GM12878 (cell line): ENCODE measurements around the gene PPP1R13B. TPM values are rescaled to one million over a fixed set of nuclear protein-coding genes. Genes with fewer than 3 reads are reported as not detected.

Experiments used
- ATAC-seq: fragments of 200-7000 bp; cut with Tn5 transposase; 3 replicates; pipeline ENCODE4 v1.9.1; 2020; ENCODE audit warnings: mild to moderate bottlenecking, moderate library complexity
- BruUV-seq: library from RNA; stranded (reverse); fragments of 400-500 nt; replicated peaks from 2 replicates; lab custom pipeline; 2021; lab: Mats Ljungman, UMichigan
- CTCF ChIA-PET: fragments of 300-600 bp; sonication (Branson Sonifier 250); formaldehyde crosslinking; extraction: SDS; loops from one replicate; lab custom pipeline; 2021; ENCODE audit warnings: inconsistent platforms; lab: Yijun Ruan, JAX
- POLR2A ChIA-PET: fragments of 350-600 bp; formaldehyde crosslinking; extraction: SDS; loops from one replicate; lab custom pipeline; 2021; ENCODE audit warnings: inconsistent platforms; lab: Charles Lee
- RAD21 ChIA-PET: fragments of 300-600 bp; sonication (Branson Sonifier 250); formaldehyde crosslinking; loops from one replicate; lab custom pipeline; 2023; ENCODE audit warnings: antibody characterized with exemption; ENCODE audit not compliant: unreplicated experiment; lab: Charles Lee
- SMC1A ChIA-PET: fragments of 300-600 bp; sonication (Branson Sonifier 250); formaldehyde crosslinking; loops from one replicate; lab custom pipeline; 2023; ENCODE audit not compliant: unreplicated experiment, uncharacterized antibody; lab: Charles Lee
- DNase-seq: peaks from one replicate; pipeline ENCODE4 v3.0.0-alpha.2; 2011; ENCODE audit warnings: low read depth, low spot score
- FAIRE-seq: peaks from 3 replicates; lab custom pipeline; 2011; peaks lifted over from hg19 to GRCh38; lab: Jason Lieb, UNC
- H2AFZ ChIP-seq: 2 replicates; pipeline ENCODE4 v1.6.0; 2011; ENCODE audit warnings: low read depth, low read length, control low read depth; ENCODE audit not compliant: control insufficient read depth
- H3K27ac ChIP-seq: 2 replicates; pipeline ENCODE4 v1.5.1; 2011; ENCODE audit warnings: control low read depth; ENCODE audit not compliant: control insufficient read depth, insufficient read depth
- H3K27me3 ChIP-seq, 2 experiments: replicated peaks in 1 of 2; 2 replicates each; pipeline versions ENCODE4 v1.6.0 to v1.6.1; 2011; ENCODE audit warnings: low read length in 1 of 2; ENCODE audit not compliant: control insufficient read depth in 2 of 2, insufficient read depth in 2 of 2
- H3K36me3 ChIP-seq, 2 experiments: 2 replicates each; pipeline ENCODE4 v1.5.1; 2011; ENCODE audit warnings: low read length in 1 of 2; ENCODE audit not compliant: control insufficient read depth in 2 of 2, insufficient read depth in 2 of 2
- H3K4me1 ChIP-seq: 2 replicates; pipeline ENCODE4 v1.6.1; 2011; ENCODE audit warnings: mild to moderate bottlenecking, low read length, moderate library complexity, mixed read lengths; ENCODE audit not compliant: control insufficient read depth, insufficient read depth
- H3K4me2 ChIP-seq: 2 replicates; pipeline ENCODE4 v1.6.0; 2011; ENCODE audit warnings: control low read depth; ENCODE audit not compliant: control insufficient read depth, insufficient read depth
- H3K4me3 ChIP-seq: fragments of 200-600 bp; sonication (generic); 2 replicates; pipeline ENCODE4 v1.5.1; 2016
- H3K79me2 ChIP-seq: 2 replicates; pipeline ENCODE4 v1.6.0; 2011; ENCODE audit warnings: low read length; ENCODE audit not compliant: control insufficient read depth, insufficient read depth
- H3K9ac ChIP-seq: 2 replicates; pipeline ENCODE4 v1.8.0; 2011; ENCODE audit warnings: low read length, control low read depth, mixed read lengths; ENCODE audit not compliant: control insufficient read depth, insufficient read depth
- H3K9me3 ChIP-seq: replicated peaks from 3 replicates; pipeline ENCODE4 v1.5.1; 2011; ENCODE audit warnings: mild to moderate bottlenecking, low read length; ENCODE audit not compliant: control insufficient read depth, insufficient read depth
- H4K20me1 ChIP-seq: 2 replicates; pipeline ENCODE4 v1.6.0; 2011; ENCODE audit not compliant: control insufficient read depth, insufficient read depth
- BHLHE40 ChIP-seq, 2 experiments: fragments of 450-650 bp in 1 of 2; IDR thresholded peaks; 2 replicates each; pipeline ENCODE4 v1.6.1; 2011 to 2017; ENCODE audit warnings: low read depth in 2 of 2, borderline replicate concordance in 1 of 2, improper control_type of control experiment in 1 of 2, low read length in 1 of 2, mild to moderate bottlenecking in 1 of 2
- E2F4 ChIP-seq: IDR thresholded peaks from 2 replicates; pipeline ENCODE4 v1.6.1; 2012; ENCODE audit warnings: low read depth, low read length, improper control_type of control experiment
- E4F1 ChIP-seq: fragments of 450-650 bp; IDR thresholded peaks from 2 replicates; pipeline ENCODE4 v1.6.1; 2018; ENCODE audit warnings: borderline replicate concordance, mild to moderate bottlenecking; ENCODE audit not compliant: partially characterized antibody
- MEF2A ChIP-seq: IDR thresholded peaks from 2 replicates; pipeline ENCODE4 v1.6.1; 2011; ENCODE audit warnings: low read depth, mild to moderate bottlenecking, low read length, moderate library complexity; ENCODE audit not compliant: insufficient read depth
- POLR2A ChIP-seq: IDR thresholded peaks from 2 replicates; pipeline ENCODE4 v1.6.1; 2011; ENCODE audit warnings: low read depth, mild to moderate bottlenecking, low read length
- POLR2AphosphoS5 ChIP-seq: IDR thresholded peaks from 2 replicates; pipeline ENCODE4 v1.6.1; 2011; ENCODE audit warnings: mild to moderate bottlenecking, low read length, inconsistent platforms
- RFX5 ChIP-seq: IDR thresholded peaks from 2 replicates; pipeline ENCODE4 v1.6.1; 2011; ENCODE audit warnings: low read depth, low read length, improper control_type of control experiment
- SKIL ChIP-seq: fragments of 450-650 bp; IDR thresholded peaks from 2 replicates; pipeline ENCODE4 v1.6.1; 2017; ENCODE audit warnings: mild to moderate bottlenecking, low read depth, inconsistent platforms; ENCODE audit not compliant: poor library complexity, severe bottlenecking
- USF1 ChIP-seq: IDR thresholded peaks from 2 replicates; pipeline ENCODE4 v1.6.1; 2011; ENCODE audit warnings: borderline replicate concordance, low read depth, mild to moderate bottlenecking, moderate library complexity, mixed read lengths, low read length; ENCODE audit not compliant: insufficient read depth; ENCODE audit errors: extremely low read length
- WGBS: methylation state at CpG from one replicate; pipeline ENCODE4 v1.1.6; 2016; ENCODE audit warnings: low lambda C conversion rate; ENCODE audit not compliant: insufficient replicate concordance, insufficient coverage; ENCODE audit errors: missing lambda C conversion rate; 5-methylcytosine and 5-hydroxymethylcytosine counted together
- in situ Hi-C: fragments of 300-500 bp; cut with MboI; formaldehyde crosslinking; loops from 9 replicates; pipeline ENCODE4 v1.14.3; 2018; ENCODE audit warnings: mixed read lengths
- intact Hi-C: fragments of 100-400 bp; cut with micrococcal nuclease; formaldehyde crosslinking; loops from one replicate; pipeline ENCODE4 v1.14.2; 2022; ENCODE audit not compliant: unreplicated experiment
- polyA plus RNA-seq, 11 experiments: library from polyadenylated mRNA; depleted of rRNA in 4 of 11; unstranded in 6 of 11; stranded (reverse) in 5 of 11; fragments of >200 nt; fragmentation: Nextera tagmentation in 4 of 11; fragmentation: Illumina TruSeq in 1 of 11; extraction: Ambion mirVana in 4 of 11; extraction: Trizol in 1 of 11; gene quantifications; 1 replicate in 1 of 11; 2 replicates in 10 of 11; pipeline versions ENCODE4 v1.2.1 to v1.2.3, GENCODE V29; 2011 to 2016; ENCODE audit warnings: inconsistent platforms in 2 of 11, missing spikeins in 2 of 11, low read depth in 1 of 11
- total RNA-seq, 4 experiments: library from RNA; depleted of rRNA in 3 of 4; stranded (reverse); fragments of >200 nt in 3 of 4; fragmentation: Illumina TruSeq in 1 of 4; extraction: Trizol in 1 of 4; gene quantifications; 2 replicates each; pipeline versions ENCODE4 v1.2.1 to v1.2.3, GENCODE V29; 2013 to 2021

The PPP1R13B gene
- total and polyA plus RNA-seq, 10 of the 15 experiments (the other 5 are each of a cell fraction or from before 2014, with no cell fraction given) = 0.16 to 8.1 (median 3.2) TPM

GRCh38 chr14:103714063-103714724 lies 133.2 kb downstream of the PPP1R13B start (continued):
- TF ChIP-seq E4F1 (no peak), MEF2A (no peak)

- ChIA-PET RAD21 (interaction anchor here (2.4 kb wide), 1 partner anchor 24 kb away, joined by 9 read pairs; no protein-coding TSS in a partner anchor), SMC1A (interaction anchor here (0.6 to 1.4 kb wide), 2 partner anchors 20 to 47 kb away, joined by 4 read pairs; no protein-coding TSS in a partner anchor), CTCF (interaction anchor here (1.1 kb wide), 1 partner anchor 11 kb away, joined by 5 read pairs; no protein-coding TSS in a partner anchor), POLR2A (no interaction called here)
- Histone ChIP-seq H4K20me1 (no peaks in the 10 kb centered on the region), H3K36me3 (peaks cover 1 to 9% of the 10 kb centered on the region in 2 experiments; a peak in 2 of 4 replicates), H2AFZ (no peak overlapping the region), H3K79me2 (peaks cover 42% of the 10 kb centered on the region), H3K4me1 (0 out of 2 replicates have a peak, but pooled peaks cover 4% of the 10 kb centered on the region), H3K4me3 (peak overlapping the region; percentile 71), H3K9me3 (no peaks in the 10 kb centered on the region), H3K27me3 (no peaks in the 10 kb centered on the region), H3K9ac (peak overlapping the region; percentile 88), H3K4me2 (peak overlapping the region; percentile 85), H3K27ac (peak overlapping the region; percentile 6; the same call in 1 of the 2 replicates)
- FAIRE-seq (no peak), ATAC-seq (no peak), DNase-seq (no peak)
- in situ Hi-C loops (no loop called here), intact Hi-C loops (no loop called here)
- no TSS peak for BruUV-seq
- 75% methylated on average over 18 of the region's 18 CpGs for WGBS
- TF ChIP-seq E2F4 (no peak), SKIL (no peak), POLR2AphosphoS5 (peak; percentile 40; the same call in 1 of the 2 replicates), BHLHE40 (IDR thresholded peaks at IDR 0.05; ENCODE audit: borderline replicate concordance in 1 of 2, low read depth in 2 of 2, low read length in 1 of 2) (peak in 1 of 2 experiments; percentile 38; a peak in 1 of 4 replicates), USF1 (peak; percentile 45), RFX5 (peak; percentile 37; the same call in 1 of the 2 replicates), POLR2A (peak; percentile 52)
These were observed 133.9 kb downstream of the PPP1R13B start for GRCh38 chr14:103713304-103714062.
